ENCODE data around the gene ATP5PF.
"Not testable (repeated sequence)": the region's sequence is repeated elsewhere in the genome, so short reads cannot be mapped to it uniquely, and the experiment has no call there.

ATP5PF gene

GRCh38 chr21:25722631-25723030 is 12.1 kb downstream of the ATP5PF start:
- no peak for DNase-seq (ENCODE audit: low read depth in 2 of 2)
- TF ChIP-seq CTCF (IDR thresholded peaks at IDR 0.05; ENCODE audit: low read depth, low read length) = no peak
- H3K4me3 ChIP-seq (replicated peaks in 1 of 2; ENCODE audit: low read depth in 2 of 2, low read length in 2 of 2) = no peak overlapping the region

GRCh38 chr21:25721987-25722386 is 12.7 kb downstream of the ATP5PF start:
- no peak overlapping the region for H3K4me3 ChIP-seq (replicated peaks in 1 of 2; ENCODE audit: low read depth in 2 of 2, low read length in 2 of 2)
- no peak for TF ChIP-seq CTCF (IDR thresholded peaks at IDR 0.05; ENCODE audit: low read depth, low read length)
- no peak for DNase-seq (ENCODE audit: low read depth in 2 of 2)

GRCh38 chr21:25717491-25718147 is 17.1 kb downstream of the ATP5PF start:
- DNase-seq (ENCODE audit: low read depth in 2 of 2) = peak; percentile 59 to 68
- TF ChIP-seq CTCF (IDR thresholded peaks at IDR 0.05; ENCODE audit: low read depth, low read length) = no peak
- H3K4me3 ChIP-seq (replicated peaks in 1 of 2; ENCODE audit: low read depth in 2 of 2, low read length in 2 of 2) = no peak overlapping the region

GRCh38 chr21:25714066-25714465 is 20.6 kb downstream of the ATP5PF start:
- H3K4me3 ChIP-seq (replicated peaks in 1 of 2; ENCODE audit: low read depth in 2 of 2, low read length in 2 of 2) = not testable (repeated sequence)

GRCh38 chr21:25710550-25710949 is 24.2 kb downstream of the ATP5PF start:
- DNase-seq (ENCODE audit: low read depth in 2 of 2) = no peak
- no peak for TF ChIP-seq CTCF (IDR thresholded peaks at IDR 0.05; ENCODE audit: low read depth, low read length)
- H3K4me3 ChIP-seq (replicated peaks in 1 of 2; ENCODE audit: low read depth in 2 of 2, low read length in 2 of 2) = no peak overlapping the region

More at GRCh38 chr21:25714066-25714465, 20.6 kb downstream of the ATP5PF start:
- not testable (repeated sequence) for DNase-seq (ENCODE audit: low read depth in 2 of 2)

- DNase-seq (ENCODE audit: low read depth in 2 of 2) = no peak
- no peak overlapping the region for H3K4me3 ChIP-seq (replicated peaks in 1 of 2; ENCODE audit: low read depth in 2 of 2, low read length in 2 of 2)
- no peak for TF ChIP-seq CTCF (IDR thresholded peaks at IDR 0.05; ENCODE audit: low read depth, low read length)
Measured at GRCh38 chr21:25709684-25710265, 24.9 kb downstream of the ATP5PF start.

GRCh38 chr21:25708467-25709065 is 26.1 kb downstream of the ATP5PF start:
- peak; percentile 73 for TF ChIP-seq CTCF (IDR thresholded peaks at IDR 0.05; ENCODE audit: low read depth, low read length)
- peak; percentile 67 to 72 for DNase-seq (ENCODE audit: low read depth in 2 of 2)
- H3K4me3 ChIP-seq (replicated peaks in 1 of 2; ENCODE audit: low read depth in 2 of 2, low read length in 2 of 2) = no peak overlapping the region
